ENCODE data around the gene MFSD6. TPM values are rescaled to one million over a fixed set of nuclear protein-coding genes. Genes with fewer than 3 reads are reported as not detected.
"Not testable (repeated sequence)": the region's sequence is repeated elsewhere in the genome, so short reads cannot be mapped to it uniquely, and the experiment has no call there.

Gene MFSD6
- polyA plus RNA-seq, 1 donor from 2014 or later: 10.4 TPM

- Mint-ChIP-seq H3K4me3 (no peak overlapping the region), H3K4me1 (peaks cover 19 to 39% (median 38%) of the 10 kb centered on the region in 3 donors), H3K27ac (peak overlapping the region in 1 of 3 donors; percentile 32), H3K9me3 (no peaks in the 10 kb centered on the region), H3K36me3 (peaks cover 5% of the 10 kb centered on the region), H3K27me3 (no peaks in the 10 kb centered on the region)
Observed at GRCh38 chr2:190415251-190415650, 7.1 kb downstream of the MFSD6 start.

DNA sequence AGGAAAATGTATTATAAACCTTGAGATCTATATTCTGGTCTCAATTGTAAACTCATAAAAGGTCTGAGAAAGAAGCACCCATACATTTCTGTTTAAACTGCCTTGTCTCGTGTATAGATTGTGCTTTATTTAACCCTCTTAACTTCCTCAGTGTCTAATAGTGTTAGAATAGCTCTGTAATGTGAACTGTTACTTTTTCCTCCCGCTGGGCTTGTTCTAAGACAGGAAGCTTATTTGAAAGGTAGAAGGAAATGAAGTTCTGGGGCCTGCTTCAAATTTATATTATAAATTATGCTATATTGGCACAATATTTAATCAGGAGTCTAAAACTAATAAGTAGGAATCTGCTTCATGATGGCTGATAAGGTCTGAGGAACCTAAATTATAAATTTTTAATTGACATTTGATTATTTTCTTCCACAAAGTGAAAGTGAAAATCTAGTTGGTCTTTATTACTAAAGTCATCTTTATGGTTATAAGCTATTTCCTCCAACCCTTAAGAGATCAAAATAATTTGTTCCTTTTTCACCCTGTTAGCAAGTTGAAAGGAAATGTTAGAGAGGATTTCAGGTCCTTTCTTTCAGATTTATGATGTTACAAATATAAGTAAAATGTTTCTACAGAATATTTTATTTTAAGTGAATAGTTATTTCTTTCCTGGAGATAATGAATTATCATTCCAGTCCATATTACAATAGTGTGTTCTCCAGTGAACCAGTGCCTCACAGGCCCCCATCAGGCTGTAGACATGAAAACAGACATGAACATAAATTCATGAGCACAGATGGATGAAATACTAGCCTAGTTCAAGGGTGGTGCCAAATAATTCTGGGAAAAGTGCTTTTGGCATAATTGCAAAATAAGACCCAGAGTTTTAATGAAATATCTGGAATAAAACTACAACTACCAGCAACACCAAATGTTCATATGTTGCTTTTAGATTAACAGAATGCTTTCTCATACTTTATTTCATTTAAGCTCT, 7.9 kb downstream of the MFSD6 start:
- Mint-ChIP-seq H3K9me3 (no peaks in the 10 kb centered on the region), H3K27ac (peak overlapping the region in 2 of 3 donors; percentile 1 to 32), H3K4me1 (peaks cover 21 to 44% (median 41%) of the 10 kb centered on the region in 3 donors), H3K36me3 (peaks cover 5% of the 10 kb centered on the region), H3K4me3 (peak overlapping the region in 2 of 4 donors; percentile 15 to 18), H3K27me3 (no peaks in the 10 kb centered on the region)

- peaks cover 22 to 38% (median 35%) of the 10 kb centered on the region in 3 donors for H3K4me1 Mint-ChIP-seq
- H3K4me3 Mint-ChIP-seq: no peak overlapping the region
- no peak overlapping the region for H3K27ac Mint-ChIP-seq
- no peaks in the 10 kb centered on the region for H3K27me3 Mint-ChIP-seq
- no peaks in the 10 kb centered on the region for H3K9me3 Mint-ChIP-seq
- H3K36me3 Mint-ChIP-seq: no peaks in the 10 kb centered on the region
Observed at GRCh38 chr2:190417045-190417842, 9.1 kb downstream of the MFSD6 start.

- peak overlapping the region in 1 of 4 donors; percentile 68 for H3K4me3 Mint-ChIP-seq
- peaks cover 4% of the 10 kb centered on the region for H3K36me3 Mint-ChIP-seq
- peaks cover 23 to 30% (median 27%) of the 10 kb centered on the region in 3 donors for H3K4me1 Mint-ChIP-seq
- no peaks in the 10 kb centered on the region for H3K9me3 Mint-ChIP-seq
- H3K27me3 Mint-ChIP-seq: no peaks in the 10 kb centered on the region
- no peak overlapping the region for H3K27ac Mint-ChIP-seq
Observed at GRCh38 chr2:190418727-190419126, 10.6 kb downstream of the MFSD6 start.

- H3K4me3 Mint-ChIP-seq: peak overlapping the region in 1 of 4 donors; percentile 13
- peak overlapping the region in 1 of 3 donors; percentile 16 for H3K27ac Mint-ChIP-seq
- no peaks in the 10 kb centered on the region for H3K27me3 Mint-ChIP-seq
- H3K36me3 Mint-ChIP-seq: peaks cover 10% of the 10 kb centered on the region
- no peaks in the 10 kb centered on the region for H3K9me3 Mint-ChIP-seq
- H3K4me1 Mint-ChIP-seq: peaks cover 14 to 29% (median 29%) of the 10 kb centered on the region in 3 donors
Observed at GRCh38 chr2:190420801-190421200, 12.6 kb downstream of the MFSD6 start.

DNA sequence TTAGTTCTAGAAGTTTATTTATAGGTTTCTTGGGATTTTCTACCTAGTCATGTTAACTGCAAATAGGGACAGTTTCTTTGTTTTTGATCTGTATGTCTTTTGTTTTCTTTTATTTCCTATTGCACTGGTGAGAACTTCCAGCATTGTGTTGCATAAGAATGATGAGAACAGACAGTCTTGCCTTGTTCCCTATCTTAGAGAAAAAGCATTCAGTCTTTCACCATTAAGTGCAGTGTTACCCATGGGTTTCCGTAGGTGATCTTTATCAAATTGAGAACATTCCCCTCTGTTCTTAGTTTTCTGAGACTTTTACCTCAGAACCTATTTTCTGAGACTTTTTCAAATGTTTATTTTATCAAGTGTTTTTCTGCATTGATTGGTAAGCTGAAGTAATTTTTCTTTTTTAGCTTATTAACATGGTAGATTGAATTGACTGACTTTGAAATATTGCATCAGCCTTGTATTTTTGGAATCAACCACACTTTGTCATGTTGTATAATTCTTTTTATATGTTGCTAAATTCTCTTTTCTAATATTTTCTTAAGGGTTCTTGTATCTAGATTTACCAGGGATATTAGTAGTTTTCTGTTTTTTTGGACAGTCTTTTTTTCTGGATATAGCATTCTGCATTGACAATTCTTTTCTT, 17.2 kb downstream of the MFSD6 start:
- H3K4me1 Mint-ChIP-seq: peaks cover 15 to 35% (median 20%) of the 10 kb centered on the region in 3 donors
- H3K27ac Mint-ChIP-seq: no peak overlapping the region
- H3K36me3 Mint-ChIP-seq: peaks cover 20% of the 10 kb centered on the region

GRCh38 chr2:190425883-190426658, 17.9 kb downstream of the MFSD6 start:
- Mint-ChIP-seq H3K36me3 (peaks cover 20% of the 10 kb centered on the region), H3K4me1 (peaks cover 10 to 28% (median 15%) of the 10 kb centered on the region in 3 donors), H3K27ac (no peak overlapping the region), H3K9me3 (no peaks in the 10 kb centered on the region), H3K27me3 (no peaks in the 10 kb centered on the region), H3K4me3 (no peak overlapping the region)

More for the DNA sequence above, 17.2 kb downstream of the MFSD6 start:
- H3K9me3 Mint-ChIP-seq: no peaks in the 10 kb centered on the region
- no peak overlapping the region for H3K4me3 Mint-ChIP-seq
- no peaks in the 10 kb centered on the region for H3K27me3 Mint-ChIP-seq

DNA sequence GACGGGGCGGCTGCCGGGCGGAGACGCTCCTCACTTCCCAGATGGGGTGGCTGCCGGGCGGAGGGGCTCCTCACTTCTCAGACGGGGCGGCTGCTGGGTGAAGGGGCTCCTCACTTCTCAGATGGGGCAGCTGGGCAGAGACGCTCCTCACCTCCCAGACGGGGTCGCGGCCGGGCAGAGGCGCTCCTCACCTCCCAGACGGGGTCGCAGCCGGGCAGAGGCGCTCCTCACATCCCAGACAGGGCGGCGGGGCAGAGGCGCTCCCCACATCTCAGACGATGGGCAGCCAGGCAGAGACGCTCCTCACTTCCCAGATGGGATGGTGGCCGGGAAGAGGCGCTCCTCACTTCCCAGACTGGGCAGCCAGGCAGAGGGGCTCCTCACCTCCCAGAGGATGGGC, 22.7 kb downstream of the MFSD6 start:
- not testable (repeated sequence) for H3K27me3 Mint-ChIP-seq, H3K4me3 Mint-ChIP-seq, H3K27ac Mint-ChIP-seq, H3K9me3 Mint-ChIP-seq
- peaks cover 16% of the 10 kb centered on the region for H3K36me3 Mint-ChIP-seq
- peaks cover 25 to 38% (median 26%) of the 10 kb centered on the region in 3 donors for H3K4me1 Mint-ChIP-seq

- H3K4me3 Mint-ChIP-seq: no peak overlapping the region
- H3K4me1 Mint-ChIP-seq: peaks cover 25 to 32% (median 26%) of the 10 kb centered on the region in 3 donors
- H3K36me3 Mint-ChIP-seq: peaks cover 16% of the 10 kb centered on the region
- peak overlapping the region in 1 of 3 donors; percentile 24 for H3K27ac Mint-ChIP-seq
- H3K9me3 Mint-ChIP-seq: peaks cover 0 to 2% (median 0%) of the 10 kb centered on the region in 3 donors
- H3K27me3 Mint-ChIP-seq: no peaks in the 10 kb centered on the region
Observed at GRCh38 chr2:190431907-190432306, 23.8 kb downstream of the MFSD6 start.

DNA sequence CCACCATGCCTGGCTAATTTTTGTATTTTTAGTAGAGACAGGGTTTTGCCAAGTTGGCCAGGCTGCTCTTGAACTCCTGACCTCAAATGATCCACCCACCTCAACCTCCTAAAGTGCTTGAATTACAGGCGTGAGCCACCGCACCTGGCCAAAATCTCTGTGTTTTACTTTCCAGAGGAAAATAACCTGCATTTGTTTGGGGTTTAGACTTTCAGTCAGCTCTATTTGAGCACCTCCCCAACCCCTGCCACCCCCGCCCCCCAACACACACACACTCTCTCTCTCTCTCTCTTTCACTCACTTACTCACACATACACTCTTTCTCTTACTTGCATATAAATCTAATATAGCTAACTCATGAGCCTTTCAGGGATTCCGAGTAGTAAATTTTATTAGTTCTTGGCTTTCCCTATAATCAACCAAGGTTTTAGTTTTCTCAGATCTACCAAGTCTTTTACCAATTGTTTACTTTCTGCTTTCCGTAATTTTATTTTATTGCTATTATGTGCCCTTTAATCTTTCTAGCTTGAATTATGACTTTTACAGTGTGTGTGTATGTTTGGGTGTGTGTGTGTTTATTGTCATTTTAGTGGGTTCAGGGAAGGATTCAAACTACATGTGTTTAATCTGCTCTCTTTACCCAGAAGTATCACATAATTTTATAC, 24.5 kb downstream of the MFSD6 start:
- Mint-ChIP-seq H3K4me3 (peak overlapping the region in 1 of 4 donors; percentile 53), H3K36me3 (peaks cover 23% of the 10 kb centered on the region), H3K27me3 (no peaks in the 10 kb centered on the region), H3K27ac (peak overlapping the region in 1 of 3 donors; percentile 24), H3K4me1 (peaks cover 25 to 32% (median 29%) of the 10 kb centered on the region in 3 donors), H3K9me3 (peaks cover 0 to 2% (median 0%) of the 10 kb centered on the region in 3 donors)

DNA sequence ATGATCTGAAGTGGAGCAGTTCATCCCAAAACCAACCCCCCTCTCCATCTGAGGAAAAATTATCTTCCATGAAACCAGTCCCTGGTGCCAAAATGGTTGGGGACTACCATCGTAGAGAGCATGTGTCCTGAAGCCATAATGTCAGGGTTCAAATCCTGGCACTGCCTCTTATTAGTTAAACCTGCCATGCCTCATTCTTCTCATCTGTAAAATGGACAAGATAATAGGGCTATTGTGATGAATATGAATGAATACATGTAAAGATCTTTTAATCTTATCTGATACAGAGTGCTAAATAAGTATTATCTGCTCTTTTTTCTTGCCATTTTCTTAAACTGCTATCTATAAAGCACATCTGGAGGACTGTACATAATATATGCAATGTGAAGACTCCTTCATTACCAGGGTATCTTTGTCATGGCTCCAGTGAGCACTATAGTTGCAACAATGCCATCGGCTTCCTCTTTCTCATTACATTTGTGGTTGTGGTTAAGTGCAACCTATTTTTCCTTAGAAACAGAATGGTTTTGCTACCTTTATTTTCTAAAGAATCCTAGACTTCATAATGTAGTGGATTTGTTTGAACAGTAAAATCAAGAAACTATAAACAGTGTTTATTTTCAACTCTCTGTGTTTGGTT, 27.0 kb downstream of the MFSD6 start:
- Mint-ChIP-seq H3K9me3 (peaks cover 0 to 2% (median 0%) of the 10 kb centered on the region in 3 donors), H3K27me3 (no peaks in the 10 kb centered on the region), H3K4me1 (peaks cover 30 to 51% (median 36%) of the 10 kb centered on the region in 3 donors), H3K36me3 (peaks cover 21% of the 10 kb centered on the region), H3K27ac (peak overlapping the region in 2 of 3 donors; percentile 15 to 72), H3K4me3 (peak overlapping the region in 2 of 4 donors; percentile 23 to 81)

- H3K27ac Mint-ChIP-seq: peak overlapping the region in 1 of 3 donors; percentile 28
- peaks cover 21% of the 10 kb centered on the region for H3K36me3 Mint-ChIP-seq
- H3K9me3 Mint-ChIP-seq: peaks cover 0 to 2% (median 0%) of the 10 kb centered on the region in 3 donors
- no peaks in the 10 kb centered on the region for H3K27me3 Mint-ChIP-seq
- no peak overlapping the region for H3K4me3 Mint-ChIP-seq
- peaks cover 30 to 56% (median 46%) of the 10 kb centered on the region in 3 donors for H3K4me1 Mint-ChIP-seq
Observed at GRCh38 chr2:190436557-190436956, 28.4 kb downstream of the MFSD6 start.

DNA sequence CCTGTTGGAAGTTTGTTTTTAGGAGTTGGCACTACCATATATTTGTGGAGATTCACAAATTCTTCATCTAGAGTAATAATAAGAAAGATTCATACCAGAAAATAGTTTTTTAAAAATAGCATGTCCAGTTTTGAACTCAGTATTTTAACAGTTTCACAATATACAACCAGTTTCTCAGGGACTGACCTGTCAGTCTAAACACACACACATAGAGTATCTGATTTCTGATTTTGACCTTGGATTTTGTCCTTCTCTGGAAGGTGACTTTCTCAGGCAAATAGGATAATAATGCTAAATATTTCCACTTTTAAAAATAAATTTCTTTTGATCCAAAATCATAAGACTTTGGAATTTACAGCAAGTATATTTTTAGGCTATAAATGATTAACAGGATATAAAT, 32.0 kb downstream of the MFSD6 start:
- Mint-ChIP-seq H3K4me3 (no peak overlapping the region), H3K27ac (no peak overlapping the region), H3K9me3 (peaks cover 0 to 2% (median 0%) of the 10 kb centered on the region in 3 donors)

More for the DNA sequence above, 32.0 kb downstream of the MFSD6 start:
- peaks cover 15 to 60% (median 41%) of the 10 kb centered on the region in 3 donors for H3K4me1 Mint-ChIP-seq
- no peaks in the 10 kb centered on the region for H3K27me3 Mint-ChIP-seq
- H3K36me3 Mint-ChIP-seq: peaks cover 15% of the 10 kb centered on the region

Data from IgD-negative memory B cell (primary cell).